SH-SY5Y (cell line): ENCODE measurements around the gene FER.

ENCODE experiments used
- GATA2 ChIP-seq: IDR thresholded peaks from 2 replicates; pipeline ENCODE4 v1.6.1; 2011; ENCODE audit warnings: mild to moderate bottlenecking, low read depth, low read length
- GATA3 ChIP-seq: IDR thresholded peaks from 2 replicates; pipeline ENCODE4 v1.6.1; 2011; ENCODE audit warnings: low read depth, mild to moderate bottlenecking, low read length, moderate library complexity

DNA sequence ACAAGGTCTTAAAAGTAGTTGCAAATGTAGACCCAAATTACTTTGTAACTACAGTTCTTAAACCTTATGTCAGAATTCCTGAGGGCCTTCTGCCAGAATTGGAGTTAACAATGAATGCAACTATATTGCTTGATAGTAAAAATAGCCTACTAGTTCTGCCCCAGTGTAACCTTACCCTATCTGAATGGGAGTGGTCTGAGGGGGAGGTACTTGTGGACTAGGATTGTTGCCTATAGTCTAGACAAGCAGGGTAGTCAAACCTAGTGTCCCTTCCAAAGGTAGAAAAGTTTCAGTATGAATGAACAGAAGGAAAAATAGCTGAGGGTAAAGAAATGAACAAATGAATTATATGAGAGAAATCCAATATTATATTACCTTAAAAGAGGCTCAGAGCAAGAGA, 419.9 kb downstream of the FER start:
- TF ChIP-seq GATA2, result no peak
- no peak for TF ChIP-seq GATA3
